ENCODE results near the gene SLC39A11. TPM values are rescaled to one million over a fixed set of nuclear protein-coding genes. Genes with fewer than 3 reads are reported as not detected.

SLC39A11 gene
- total and polyA plus RNA-seq, 2 experiments from 2014 or later: 11.7 to 16.4 TPM

DNA sequence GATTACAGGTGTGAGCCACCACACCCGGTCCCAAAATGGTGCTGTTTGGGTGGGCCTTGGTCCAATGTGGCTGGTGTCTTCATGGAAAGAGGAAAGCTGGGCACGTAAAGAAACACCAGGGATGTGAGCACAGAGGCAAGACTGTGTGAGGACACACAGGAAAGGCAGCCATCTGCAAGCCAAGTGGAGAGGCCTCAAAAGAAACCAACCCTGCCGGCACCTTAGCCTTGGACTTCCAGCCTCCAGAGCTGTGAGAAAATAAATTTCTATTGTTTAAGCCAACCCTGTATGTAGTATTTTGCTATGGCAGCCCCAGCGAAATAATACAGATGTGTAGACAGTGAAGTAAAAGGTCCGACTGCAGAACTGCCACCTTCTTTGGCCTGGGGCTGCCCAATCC is 68.7 kb downstream of the SLC39A11 start:
- Histone ChIP-seq H3K4me1 (ENCODE audit: insufficient read depth) (peaks cover 20% of the 10 kb centered on the region), H2AFZ (no peak overlapping the region), H3K27ac (no peak overlapping the region), H3K9me3 (ENCODE audit: low read depth) (peaks cover 5% of the 10 kb centered on the region), H3K9ac (no peak overlapping the region), H3K27me3 (replicated peaks; ENCODE audit: insufficient read depth) (no peaks in the 10 kb centered on the region), H3K4me2 (ENCODE audit: unreplicated experiment) (no peak overlapping the region), H3F3A (ENCODE audit: insufficient read depth) (peaks cover 18% of the 10 kb centered on the region), H3K79me2 (ENCODE audit: insufficient read depth) (no peaks in the 10 kb centered on the region), H4K20me1 (ENCODE audit: insufficient read depth) (no peaks in the 10 kb centered on the region), H3K36me3 (ENCODE audit: low read depth) (no peaks in the 10 kb centered on the region), H3K9me2 (ENCODE audit: insufficient read depth) (no peaks in the 10 kb centered on the region), H3K4me3 (no peak overlapping the region)
- no peak for TF ChIP-seq EZH2phosphoT487 (IDR thresholded peaks at IDR 0.05; ENCODE audit: insufficient read depth, low read depth)
- TF ChIP-seq EZH2 (IDR thresholded peaks at IDR 0.05; ENCODE audit: insufficient read depth, poor library complexity, severe bottlenecking): no peak
- no peak for DNase-seq
- in situ Hi-C loops (cut with MboI): no loop called here
- WGBS, 2 experiments (ENCODE audit: low coverage in 1 of 2, low lambda C conversion rate in 2 of 2, missing lambda C conversion rate in 2 of 2): 91 to 92% methylated on average over 5 of the region's 5 CpGs

- no peak overlapping the region for H3K27ac ChIP-seq
- in situ Hi-C loops (cut with MboI): no loop called here
- DNase-seq: no peak
- no peaks in the 10 kb centered on the region for H3K79me2 ChIP-seq (ENCODE audit: insufficient read depth)
- H2AFZ ChIP-seq: no peak overlapping the region
- WGBS, 2 experiments (ENCODE audit: low coverage in 1 of 2, low lambda C conversion rate in 2 of 2, missing lambda C conversion rate in 2 of 2): 83 to 92% methylated on average over 2 of the region's 2 CpGs
- peaks cover 18% of the 10 kb centered on the region for H3F3A ChIP-seq (ENCODE audit: insufficient read depth)
- no peak overlapping the region for H3K9ac ChIP-seq
- no peaks in the 10 kb centered on the region for H3K27me3 ChIP-seq (replicated peaks; ENCODE audit: insufficient read depth)
- no peak overlapping the region for H3K4me2 ChIP-seq (ENCODE audit: unreplicated experiment)
- H3K4me3 ChIP-seq: no peak overlapping the region
- H4K20me1 ChIP-seq (ENCODE audit: insufficient read depth): no peaks in the 10 kb centered on the region
- H3K36me3 ChIP-seq (ENCODE audit: low read depth): no peaks in the 10 kb centered on the region
- TF ChIP-seq EZH2 (IDR thresholded peaks at IDR 0.05; ENCODE audit: insufficient read depth, poor library complexity, severe bottlenecking): no peak
- TF ChIP-seq EZH2phosphoT487 (IDR thresholded peaks at IDR 0.05; ENCODE audit: insufficient read depth, low read depth): no peak
- peaks cover 9% of the 10 kb centered on the region for H3K4me1 ChIP-seq (ENCODE audit: insufficient read depth)
- peaks cover 5% of the 10 kb centered on the region for H3K9me3 ChIP-seq (ENCODE audit: low read depth)
- H3K9me2 ChIP-seq (ENCODE audit: insufficient read depth): no peaks in the 10 kb centered on the region
These were observed 69.8 kb downstream of the SLC39A11 start for GRCh38 chr17:73022694-73023093.

- DNase-seq: no peak
- no peak for TF ChIP-seq EZH2phosphoT487 (IDR thresholded peaks at IDR 0.05; ENCODE audit: insufficient read depth, low read depth)
- TF ChIP-seq EZH2 (IDR thresholded peaks at IDR 0.05; ENCODE audit: insufficient read depth, poor library complexity, severe bottlenecking): no peak
- Histone ChIP-seq H3K27me3 (replicated peaks; ENCODE audit: insufficient read depth) (no peaks in the 10 kb centered on the region), H3K27ac (no peak overlapping the region), H3K79me2 (ENCODE audit: insufficient read depth) (no peaks in the 10 kb centered on the region), H3K4me2 (ENCODE audit: unreplicated experiment) (no peak overlapping the region), H3K9ac (no peak overlapping the region), H3K36me3 (ENCODE audit: low read depth) (no peaks in the 10 kb centered on the region), H2AFZ (no peak overlapping the region), H3K9me2 (ENCODE audit: insufficient read depth) (no peaks in the 10 kb centered on the region), H3K4me3 (no peak overlapping the region), H3F3A (ENCODE audit: insufficient read depth) (peaks cover 11% of the 10 kb centered on the region), H3K9me3 (ENCODE audit: low read depth) (peaks cover 5% of the 10 kb centered on the region), H3K4me1 (ENCODE audit: insufficient read depth) (peaks cover 7% of the 10 kb centered on the region), H4K20me1 (ENCODE audit: insufficient read depth) (no peaks in the 10 kb centered on the region)
- 90 to 95% methylated on average over 12 of the region's 12 CpGs for WGBS, 2 experiments (ENCODE audit: low coverage in 1 of 2, low lambda C conversion rate in 2 of 2, missing lambda C conversion rate in 2 of 2)
- in situ Hi-C loops (cut with MboI): no loop called here
These were observed 70.7 kb downstream of the SLC39A11 start for GRCh38 chr17:73021771-73022170.

DNA sequence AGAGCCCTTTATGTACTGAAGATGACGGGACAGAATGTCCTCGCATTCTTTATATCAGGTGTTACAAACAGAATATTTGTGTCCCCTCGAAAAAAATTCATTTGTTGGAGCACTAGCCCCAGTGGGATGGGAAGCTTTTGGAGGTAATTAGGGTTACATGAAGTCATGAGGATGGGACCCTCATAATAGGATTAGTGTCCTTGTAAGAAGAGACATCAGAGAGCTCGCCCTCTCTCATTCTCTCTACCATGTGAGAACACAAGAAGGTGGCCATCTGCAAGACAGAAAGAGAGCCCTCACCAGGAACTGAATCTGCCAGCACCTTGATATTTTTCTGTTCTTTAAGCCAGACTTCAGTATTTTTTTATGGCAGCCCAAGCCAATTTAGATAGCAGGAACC is 72.4 kb downstream of the SLC39A11 start:
- H3K27me3 ChIP-seq (replicated peaks; ENCODE audit: insufficient read depth): no peaks in the 10 kb centered on the region
- H4K20me1 ChIP-seq (ENCODE audit: insufficient read depth): no peaks in the 10 kb centered on the region
- H3K4me2 ChIP-seq (ENCODE audit: unreplicated experiment): no peak overlapping the region
- no peak overlapping the region for H3K4me3 ChIP-seq
- H3K9me2 ChIP-seq (ENCODE audit: insufficient read depth): no peaks in the 10 kb centered on the region
- peaks cover 7% of the 10 kb centered on the region for H3K4me1 ChIP-seq (ENCODE audit: insufficient read depth)
- peaks cover 11% of the 10 kb centered on the region for H3F3A ChIP-seq (ENCODE audit: insufficient read depth)
- no peak overlapping the region for H3K9ac ChIP-seq
- WGBS, 2 experiments (ENCODE audit: low coverage in 1 of 2, low lambda C conversion rate in 2 of 2, missing lambda C conversion rate in 2 of 2): 96 to 97% methylated on average over 4 of the region's 4 CpGs
- TF ChIP-seq EZH2phosphoT487 (IDR thresholded peaks at IDR 0.05; ENCODE audit: insufficient read depth, low read depth) (no peak), EZH2 (IDR thresholded peaks at IDR 0.05; ENCODE audit: insufficient read depth, poor library complexity, severe bottlenecking) (no peak)
- peaks cover 5% of the 10 kb centered on the region for H3K9me3 ChIP-seq (ENCODE audit: low read depth)
- no peaks in the 10 kb centered on the region for H3K79me2 ChIP-seq (ENCODE audit: insufficient read depth)
- in situ Hi-C loops (cut with MboI): no loop called here
- H2AFZ ChIP-seq: no peak overlapping the region
- H3K36me3 ChIP-seq (ENCODE audit: low read depth): no peaks in the 10 kb centered on the region
- no peak overlapping the region for H3K27ac ChIP-seq
- no peak for DNase-seq

- no peaks in the 10 kb centered on the region for H3K36me3 ChIP-seq (ENCODE audit: low read depth)
- H3K27ac ChIP-seq: no peak overlapping the region
- H4K20me1 ChIP-seq (ENCODE audit: insufficient read depth): no peaks in the 10 kb centered on the region
- H3K9me3 ChIP-seq (ENCODE audit: low read depth): peaks cover 5% of the 10 kb centered on the region
- no peaks in the 10 kb centered on the region for H3K9me2 ChIP-seq (ENCODE audit: insufficient read depth)
- H3K4me1 ChIP-seq (ENCODE audit: insufficient read depth): peaks cover 7% of the 10 kb centered on the region
- in situ Hi-C loops (cut with MboI): no loop called here
- no peak overlapping the region for H2AFZ ChIP-seq
- peaks cover 11% of the 10 kb centered on the region for H3F3A ChIP-seq (ENCODE audit: insufficient read depth)
- H3K9ac ChIP-seq: no peak overlapping the region
- H3K4me3 ChIP-seq: no peak overlapping the region
- no peaks in the 10 kb centered on the region for H3K79me2 ChIP-seq (ENCODE audit: insufficient read depth)
- no peaks in the 10 kb centered on the region for H3K27me3 ChIP-seq (replicated peaks; ENCODE audit: insufficient read depth)
- no peak for DNase-seq
- TF ChIP-seq EZH2phosphoT487 (IDR thresholded peaks at IDR 0.05; ENCODE audit: insufficient read depth, low read depth): no peak
- no peak for TF ChIP-seq EZH2 (IDR thresholded peaks at IDR 0.05; ENCODE audit: insufficient read depth, poor library complexity, severe bottlenecking)
- H3K4me2 ChIP-seq (ENCODE audit: unreplicated experiment): no peak overlapping the region
These were observed 73.9 kb downstream of the SLC39A11 start for GRCh38 chr17:73018599-73018998.

Data from GM23248 (cell line).